Adrenal gland (tissue), 5 donors: ENCODE data around the gene CDH10.

Source experiments
- CTCF ChIP-seq, 6 experiments: fragments of 450-650 bp in 4 of 6; fragments of 200-600 bp in 2 of 6; sonication (generic) in 1 of 6; IDR thresholded peaks; 1 replicate in 5 of 6; 2 replicates in 1 of 6; pipeline versions ENCODE4 v1.5.1 to v1.8.0; 2016 to 2021; ENCODE audit warnings: antibody characterized with exemption in 6 of 6, mild to moderate bottlenecking in 2 of 6, moderate library complexity in 1 of 6
- POLR2A ChIP-seq, 2 donors: fragments of 450-650 bp; IDR thresholded peaks; one replicate each; pipeline ENCODE4 v1.6.1; 2017; ENCODE audit warnings: antibody characterized with exemption in 2 of 2, mild to moderate bottlenecking in 2 of 2, moderate library complexity in 1 of 2
- donor health status: DM: no; HTN: no; CAD: no.

- TF ChIP-seq CTCF (IDR thresholded peaks at IDR 0.05): no peak
- no peak for TF ChIP-seq POLR2A (IDR thresholded peaks at IDR 0.05)
These were observed 132.4 kb downstream of the CDH10 start for GRCh38 chr5:24512423-24512822.
